ENCODE results near the gene CIDEA.

GRCh38 chr18:12324991-12325725 lies 71.0 kb downstream of the CIDEA start:
- TF ChIP-seq POLR2A (conservative IDR thresholded peaks at IDR 0.05) (no peak), TEAD1 (CRISPR knock-in tag; IDR thresholded peaks at IDR 0.05) (no peak)

Measured in K562 (cell line).